ENCODE measurements around the gene ZC2HC1C.
"Not testable (repeated sequence)": the region's sequence is repeated elsewhere in the genome, so short reads cannot be mapped to it uniquely, and the experiment has no call there.

The ZC2HC1C gene

DNA sequence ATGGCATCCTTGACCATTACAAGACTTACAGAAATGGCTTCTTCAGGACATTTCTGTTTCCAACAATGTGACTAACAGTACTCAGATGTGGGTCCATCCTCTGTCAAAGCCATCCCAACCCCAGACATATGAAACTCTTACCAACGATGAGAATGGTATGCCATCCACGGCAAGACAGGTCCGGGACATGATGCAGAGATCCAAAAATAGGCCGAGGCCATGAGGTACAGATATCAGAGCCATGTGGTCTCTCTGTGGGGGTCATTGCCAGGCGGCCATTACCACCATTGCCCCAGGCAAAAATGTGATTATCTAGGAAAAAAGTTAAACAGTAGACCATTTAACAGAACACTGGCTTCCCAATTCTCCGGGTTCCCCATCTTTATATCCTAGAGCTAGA is 27.5 kb downstream of the ZC2HC1C start:
- DNase-seq = no peak

DNA sequence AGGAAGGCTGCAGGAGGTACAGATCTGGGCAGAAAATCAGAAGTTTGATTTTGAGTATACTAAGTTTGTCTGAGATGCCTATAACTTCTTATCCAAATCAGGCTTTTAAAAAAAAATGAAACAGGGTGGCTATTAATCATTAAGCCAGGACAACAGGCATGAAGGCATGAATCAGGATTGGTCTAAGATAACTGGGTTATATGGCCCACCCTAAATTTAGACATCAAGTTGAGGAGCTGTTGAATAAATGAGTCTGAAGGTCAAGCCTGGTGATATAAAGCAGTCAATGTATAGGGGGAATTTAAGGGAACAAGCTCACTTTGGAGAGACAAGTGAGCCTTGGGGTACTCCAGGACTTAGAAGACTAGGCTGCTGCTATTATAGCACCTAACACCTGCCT is 28.8 kb downstream of the ZC2HC1C start:
- no peak for DNase-seq

DNA sequence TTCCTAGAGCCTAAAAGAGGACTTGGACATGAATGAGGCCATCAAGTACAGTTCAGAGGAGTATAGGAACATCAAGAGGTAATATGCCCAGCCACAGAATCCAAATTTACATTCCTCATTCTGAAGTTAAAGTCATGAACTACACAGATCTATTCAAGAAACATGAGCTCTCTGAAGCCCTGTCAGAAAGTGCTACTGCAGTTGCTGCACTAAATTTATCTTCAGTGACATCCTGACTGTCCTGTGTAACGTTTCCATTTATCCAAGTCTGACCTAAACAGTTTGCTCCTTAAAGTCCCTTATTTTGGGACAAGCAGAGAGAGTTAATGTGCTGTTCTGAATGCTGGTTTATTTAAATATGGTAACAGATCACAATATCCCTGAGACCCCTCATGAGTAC is 29.2 kb downstream of the ZC2HC1C start:
- no peak for DNase-seq

DNA sequence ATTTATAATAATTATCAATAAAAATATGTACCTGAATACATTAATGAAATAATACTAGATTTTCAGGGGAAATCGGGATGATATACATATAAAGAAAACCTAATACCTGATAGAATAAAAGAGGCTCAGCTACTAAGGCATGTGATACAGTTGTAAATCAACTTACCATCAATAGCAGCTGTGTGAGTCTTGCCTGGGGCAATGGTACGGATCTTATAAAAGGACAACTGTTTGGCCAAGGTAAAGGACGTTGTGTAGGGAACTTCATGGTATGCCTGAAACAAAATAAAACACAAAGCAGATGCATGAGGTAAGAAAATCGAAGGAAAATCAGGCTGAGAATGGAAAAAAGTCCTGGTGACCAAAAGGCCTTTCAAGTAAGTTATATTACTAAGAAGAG is 32.0 kb downstream of the ZC2HC1C start:
- no peak for DNase-seq

DNA sequence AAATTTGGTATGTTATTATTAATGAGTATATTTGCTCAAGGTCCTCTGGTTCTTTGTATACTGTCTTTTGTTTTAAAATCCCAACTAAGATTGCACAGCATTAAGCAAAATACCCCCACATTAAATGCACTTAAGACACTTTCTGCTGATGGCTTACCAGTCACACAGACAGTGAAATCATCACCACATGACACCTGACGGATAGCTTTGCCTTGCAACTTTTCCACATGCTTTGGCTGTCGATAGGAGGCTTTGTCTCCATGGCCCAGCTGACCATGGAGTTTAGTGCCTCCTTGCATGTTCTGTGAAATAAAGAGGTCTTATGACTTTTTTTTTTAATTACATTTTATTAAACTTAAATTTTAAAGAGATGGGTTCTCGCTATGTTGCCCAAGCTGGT is 37.7 kb downstream of the ZC2HC1C start:
- no peak for DNase-seq

DNA sequence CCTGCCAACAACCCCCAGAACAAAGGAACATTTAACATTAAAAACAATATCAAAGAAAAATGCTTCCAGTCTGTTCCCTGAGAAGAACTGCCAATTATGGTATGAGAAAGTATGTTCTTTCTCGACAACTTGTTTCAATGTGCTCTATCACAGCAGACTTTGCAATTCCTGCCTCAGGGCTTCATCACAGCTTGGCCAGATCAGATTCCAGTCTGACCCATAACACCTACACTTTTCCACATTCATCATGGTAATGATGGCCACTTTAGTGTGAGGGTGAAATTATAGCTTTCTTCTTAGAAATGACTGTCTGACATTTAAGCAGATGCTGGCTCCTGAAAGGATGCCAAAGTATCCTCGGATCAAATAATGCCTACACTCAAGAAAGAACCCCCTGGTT is 40.4 kb downstream of the ZC2HC1C start:
- no peak for DNase-seq

DNA sequence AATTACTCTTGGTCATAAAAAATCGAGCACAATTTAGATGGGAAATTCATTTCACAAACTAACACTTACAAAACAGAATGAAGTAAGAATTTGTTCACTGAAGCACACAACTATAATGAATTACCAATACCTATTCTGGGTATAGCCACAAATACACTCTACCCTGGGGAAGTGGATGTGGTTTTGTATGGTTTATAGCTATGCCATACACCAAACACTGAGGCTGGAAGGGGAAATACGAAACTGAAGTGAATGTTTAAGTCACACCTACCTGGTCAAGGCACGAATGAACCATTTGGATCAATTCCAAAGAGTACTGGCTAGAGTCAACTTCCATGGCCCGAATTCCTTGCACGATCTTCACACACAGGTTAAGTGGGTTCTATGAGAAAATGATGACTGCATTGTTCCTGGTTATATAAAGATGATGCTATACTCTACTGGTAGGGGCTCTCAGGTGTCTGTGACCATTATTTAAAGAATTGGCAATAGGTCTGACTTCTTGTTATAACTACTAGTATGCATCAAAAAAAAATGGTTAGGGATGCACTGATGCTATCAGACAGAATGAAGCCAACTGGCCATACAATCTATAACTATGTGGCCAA is 44.6 kb downstream of the ZC2HC1C start:
- DNase-seq = no peak

DNA sequence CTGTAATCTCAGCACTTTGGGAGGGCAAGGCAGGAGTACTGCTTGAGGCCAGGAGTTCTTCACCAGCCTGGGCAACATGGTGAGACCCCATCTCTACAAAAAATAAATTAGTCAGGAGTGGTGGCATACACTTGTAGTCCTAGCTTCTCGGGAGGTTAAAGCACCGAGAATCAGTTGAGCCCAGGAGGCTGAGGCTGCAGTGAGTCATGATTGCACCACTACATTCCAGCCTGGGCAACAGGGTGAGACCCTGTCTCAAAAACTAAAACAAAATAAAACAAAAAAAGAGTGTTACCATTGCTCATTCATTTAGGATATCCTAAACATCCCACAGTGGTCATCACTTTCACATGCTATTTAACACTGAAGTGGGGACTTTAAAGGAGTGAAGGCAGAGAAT is 49.6 kb downstream of the ZC2HC1C start:
- no peak for DNase-seq

DNA sequence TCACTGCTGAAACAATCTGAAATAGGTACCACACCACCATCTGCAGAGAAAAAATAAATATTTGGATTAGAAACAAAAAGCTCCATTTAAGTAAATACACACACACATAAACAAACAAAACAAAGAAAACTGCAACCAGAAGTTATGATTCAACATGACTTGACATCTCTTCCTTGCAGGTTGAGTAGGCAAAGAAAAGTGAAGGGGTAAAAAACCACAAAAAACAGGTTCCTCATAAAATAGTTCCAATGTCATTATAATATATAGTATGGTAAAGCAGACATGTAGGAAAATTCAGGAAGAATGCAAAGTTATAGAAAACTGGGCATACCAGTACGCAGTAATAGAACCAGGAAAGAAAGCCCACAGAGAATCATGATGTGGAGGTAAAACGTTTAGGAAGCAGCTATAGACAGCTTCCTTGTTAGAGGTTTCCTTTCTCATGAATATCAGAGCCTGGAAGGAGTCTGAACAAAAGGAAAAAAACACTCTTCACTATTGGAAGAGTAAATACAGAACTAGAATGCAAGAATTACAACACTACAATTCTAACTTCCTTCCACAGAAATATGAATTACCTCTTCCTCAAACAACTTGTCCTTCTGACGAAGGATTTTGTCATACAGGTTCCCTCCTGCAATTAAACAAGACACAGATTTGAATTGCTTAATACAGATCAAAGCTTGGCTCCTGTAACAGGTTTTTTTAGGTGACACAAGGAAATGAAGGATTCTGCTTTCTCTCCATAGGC is 51.3 kb downstream of the ZC2HC1C start:
- DNase-seq = no peak

DNA sequence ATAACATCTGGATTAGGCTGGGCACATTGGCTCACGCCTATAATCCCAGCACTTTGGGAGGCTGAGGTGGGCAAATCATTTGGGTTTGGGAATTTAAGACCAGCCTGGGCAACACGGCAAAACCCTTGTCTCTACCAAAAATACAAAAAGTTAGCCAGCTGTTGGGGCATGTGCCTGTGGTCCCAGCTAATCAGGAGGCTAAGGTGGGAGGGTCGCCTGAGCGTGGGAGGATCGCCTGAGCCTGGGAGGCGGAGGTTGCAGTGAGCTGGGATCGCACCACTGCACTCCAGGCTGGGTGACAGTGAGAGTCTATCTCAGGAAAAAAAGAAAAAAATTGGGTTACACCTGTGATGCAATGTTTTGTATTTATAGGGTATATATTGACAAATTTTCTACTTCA is 52.1 kb downstream of the ZC2HC1C start:
- no peak for DNase-seq

DNA sequence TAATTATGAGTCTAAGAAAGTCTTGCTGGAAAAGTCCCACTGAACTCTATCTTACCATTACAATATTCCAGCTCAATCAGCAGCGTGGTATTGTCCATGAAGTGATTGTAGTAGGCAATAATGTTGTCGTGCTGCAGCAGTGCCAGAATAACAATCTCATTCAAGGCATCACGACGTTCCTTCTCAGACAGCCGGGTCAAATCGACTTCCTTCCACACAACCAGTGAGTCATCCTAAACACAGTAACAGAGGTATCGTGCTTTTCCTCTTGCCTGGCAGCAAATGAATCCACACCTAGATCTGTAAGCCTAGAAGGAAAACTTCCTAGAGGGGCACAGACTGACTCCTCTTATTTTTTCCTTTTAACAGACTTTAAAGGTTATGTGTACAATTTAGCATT is 54.5 kb downstream of the ZC2HC1C start:
- peak; percentile 63 for DNase-seq

DNA sequence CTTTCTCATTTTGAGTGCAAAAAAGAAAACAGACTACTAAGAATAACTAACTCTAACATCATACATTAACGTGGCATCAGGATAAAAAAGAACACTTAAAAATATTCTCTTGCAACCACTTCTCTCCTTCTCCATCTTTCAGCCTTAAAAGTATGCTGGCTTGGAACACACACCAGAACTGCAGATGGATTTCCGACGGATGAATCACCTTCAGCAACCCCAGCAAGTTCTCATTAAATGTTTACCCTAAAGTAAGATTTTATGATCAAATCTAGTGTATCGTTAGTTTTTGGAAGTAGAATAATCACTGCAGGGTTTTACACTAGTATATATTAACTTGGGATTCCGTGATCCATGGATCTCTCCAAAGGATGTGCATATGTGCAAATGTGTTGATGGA is 56.2 kb downstream of the ZC2HC1C start:
- DNase-seq = no peak

DNA sequence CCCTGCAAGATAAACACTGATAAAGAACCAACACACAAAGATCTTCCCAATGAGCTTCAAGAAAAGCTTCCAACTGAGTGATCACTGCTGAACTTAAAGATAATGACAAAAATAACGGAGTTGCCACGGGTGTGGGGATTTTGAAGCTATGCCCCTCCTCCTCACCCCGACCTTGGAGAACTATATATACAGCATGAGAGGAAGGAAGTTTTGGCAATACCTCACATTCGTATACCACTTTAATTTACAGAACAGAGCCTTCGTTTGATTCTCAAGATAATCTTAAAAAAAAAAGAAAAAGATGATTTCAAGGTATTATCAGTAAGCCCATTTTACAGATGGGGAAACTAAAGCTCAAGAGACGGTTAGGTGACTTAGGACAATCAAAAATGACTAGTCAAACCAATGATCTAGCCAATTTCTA is 56.7 kb downstream of the ZC2HC1C start:
- no peak for DNase-seq

DNA sequence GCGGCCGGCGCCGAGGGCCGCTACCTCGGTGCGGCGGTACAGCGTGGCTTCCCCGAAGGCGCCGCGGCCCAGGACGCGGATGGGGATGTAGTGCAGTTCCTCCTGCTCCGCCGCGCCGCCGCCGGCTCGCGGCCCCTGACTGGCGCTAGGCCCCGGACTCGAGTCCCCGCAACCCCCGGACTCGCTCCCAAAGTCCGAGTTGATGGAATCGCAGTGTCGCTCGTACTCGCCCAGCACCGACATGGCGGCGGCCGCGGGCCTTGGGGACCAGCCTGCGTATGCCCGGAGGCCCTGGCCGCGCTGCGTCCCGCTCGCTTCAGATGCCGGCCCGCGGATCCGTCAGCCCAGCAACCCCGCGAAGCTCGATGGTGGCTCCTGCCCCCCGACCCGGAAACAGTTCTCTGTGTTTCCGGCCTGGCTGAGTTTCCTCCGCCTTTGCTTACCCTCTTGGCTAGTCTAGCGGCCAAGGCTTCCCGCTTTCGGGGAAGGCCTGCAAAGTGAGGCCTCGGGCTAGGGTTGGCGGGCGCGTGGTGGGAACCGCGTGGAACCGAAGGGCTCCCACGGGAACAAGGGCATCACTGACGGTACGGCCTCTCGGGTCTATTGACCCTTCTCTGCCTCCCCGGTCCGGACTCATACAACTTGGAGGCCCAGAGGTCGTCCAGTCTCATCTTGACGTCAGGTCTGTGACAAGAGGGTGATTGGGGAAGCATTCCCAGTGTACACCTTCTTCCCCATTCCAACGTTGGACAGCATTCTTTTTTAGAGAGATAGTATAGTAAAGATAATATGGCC is 57.4 kb downstream of the ZC2HC1C start, which contains the start of gene NEK9:
Gene NEK9 (minus strand): TSS at position 370 of the 795 bp plus-strand sequence. CDS start 127 bp downstream, at position 243.
- DNase-seq = no peak

DNA sequence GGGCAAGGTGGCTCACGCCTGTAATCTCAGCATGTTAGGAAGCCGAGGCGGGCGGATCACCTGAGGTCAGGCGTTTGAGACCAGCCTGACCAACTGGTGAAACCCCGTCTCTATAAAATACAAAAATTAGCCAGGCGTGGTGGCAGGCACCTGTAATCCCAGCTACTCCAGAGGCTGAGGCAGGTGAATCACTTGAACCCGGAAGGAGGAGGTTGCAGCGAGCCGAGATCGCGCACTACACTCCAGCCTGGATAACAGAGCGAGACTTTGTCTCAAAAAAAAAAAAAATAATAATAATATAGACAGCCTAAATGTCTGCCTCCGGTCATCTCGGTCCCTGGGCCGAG is 58.0 kb downstream of the ZC2HC1C start:
- not testable (repeated sequence) for DNase-seq

DNA sequence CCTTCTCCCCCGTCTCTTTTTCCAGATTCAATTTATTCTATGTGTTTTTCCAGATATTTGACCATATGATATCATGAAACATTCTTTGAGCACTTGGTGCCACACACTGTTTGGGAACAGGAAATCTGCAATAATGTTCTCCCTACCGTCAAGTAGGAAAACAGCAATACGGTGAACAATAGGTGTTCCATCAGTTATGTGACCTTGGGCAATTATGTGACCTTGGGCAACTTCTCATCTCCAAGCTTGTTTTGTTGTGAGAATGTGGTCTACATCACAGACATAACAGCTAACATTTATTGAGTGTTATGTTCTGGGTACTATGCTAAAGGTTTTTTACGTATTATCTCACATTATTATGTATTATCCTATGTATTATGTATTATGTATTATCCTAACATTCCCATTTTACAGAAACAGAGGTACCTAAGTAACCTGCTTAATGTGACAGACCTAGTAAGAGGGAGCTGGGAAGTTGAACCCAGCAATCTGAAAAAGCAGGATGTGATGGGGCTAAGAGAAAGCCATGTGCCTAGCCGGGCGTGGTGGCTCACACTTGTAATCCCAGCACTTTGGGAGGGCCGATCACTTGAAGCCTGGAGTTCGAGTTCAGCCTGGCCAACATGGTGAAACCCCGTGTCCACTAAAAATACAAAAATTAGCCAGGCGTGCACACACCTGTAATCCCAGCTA is 58.6 kb downstream of the ZC2HC1C start:
- no peak for DNase-seq

DNA sequence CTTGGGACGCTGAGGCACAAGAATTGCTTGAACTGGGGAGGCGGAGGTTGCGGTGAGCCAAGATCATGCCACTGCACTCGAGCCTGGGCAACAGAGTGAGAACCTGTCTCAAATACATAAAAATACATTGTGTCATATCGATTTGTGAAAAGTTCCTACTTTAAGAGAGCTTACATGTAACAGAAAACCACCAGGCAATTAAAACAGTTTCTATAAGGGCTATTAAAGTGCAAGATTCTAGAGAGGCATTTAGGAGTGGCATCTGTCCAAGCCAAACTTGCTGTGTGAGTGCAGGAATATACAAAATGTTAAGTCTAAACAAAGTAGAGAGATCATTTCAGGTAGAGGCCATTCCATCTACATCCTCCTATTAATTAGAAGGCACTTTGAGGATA is 59.2 kb downstream of the ZC2HC1C start:
- no peak for DNase-seq
